Hepatocyte (in vitro differentiated cells): ENCODE results near the gene NBPF1. TPM values are rescaled to one million over a fixed set of nuclear protein-coding genes. Genes with fewer than 3 reads are reported as not detected.
"Not testable (repeated sequence)": the region's sequence is repeated elsewhere in the genome, so short reads cannot be mapped to it uniquely, and the experiment has no call there.

Experiments
- DNase-seq: peaks from one replicate; pipeline ENCODE4 v3.0.0-alpha.2; 2016; ENCODE audit warnings: low spot score
- H2AFZ ChIP-seq: fragments of 200-600 bp; sonication (generic); 2 replicates; pipeline ENCODE4 v1.6.0; 2016; ENCODE audit warnings: antibody characterized with exemption, mild to moderate bottlenecking
- H3K27ac ChIP-seq: fragments of 200-600 bp; sonication (generic); 2 replicates; pipeline ENCODE4 v1.5.1; 2016; ENCODE audit warnings: mild to moderate bottlenecking
- H3K27me3 ChIP-seq: fragments of 200-600 bp; sonication (generic); 2 replicates; pipeline ENCODE4 v1.6.1; 2016
- H3K36me3 ChIP-seq: fragments of 200-600 bp; sonication (generic); replicated peaks from 2 replicates; pipeline ENCODE4 v1.5.1; 2016; ENCODE audit warnings: low read depth; ENCODE audit not compliant: insufficient read depth
- H3K4me1 ChIP-seq: fragments of 200-600 bp; sonication (generic); 2 replicates; pipeline ENCODE4 v1.5.1; 2016; ENCODE audit warnings: mild to moderate bottlenecking, moderate library complexity; ENCODE audit not compliant: insufficient read depth
- H3K4me2 ChIP-seq: fragments of 200-600 bp; sonication (generic); 2 replicates; pipeline ENCODE4 v1.6.0; 2016
- H3K4me3 ChIP-seq: fragments of 200-600 bp; sonication (generic); 2 replicates; pipeline ENCODE4 v1.5.1; 2016; ENCODE audit warnings: mild to moderate bottlenecking
- H3K79me2 ChIP-seq: fragments of 200-600 bp; sonication (generic); 2 replicates; pipeline ENCODE4 v1.6.0; 2017; ENCODE audit warnings: mild to moderate bottlenecking
- H3K9me2 ChIP-seq: fragments of 200-600 bp; sonication (generic); replicated peaks from 2 replicates; pipeline ENCODE4 v1.6.0; 2017; ENCODE audit warnings: mild to moderate bottlenecking; ENCODE audit not compliant: insufficient read depth
- H3K9me3 ChIP-seq: fragments of 200-600 bp; sonication (generic); 2 replicates; pipeline ENCODE4 v1.5.1; 2016; ENCODE audit warnings: low read depth, mild to moderate bottlenecking
- H4K20me1 ChIP-seq: fragments of 200-600 bp; sonication (generic); 2 replicates; pipeline ENCODE4 v1.6.0; 2016; ENCODE audit warnings: mild to moderate bottlenecking; ENCODE audit not compliant: insufficient read depth, poor library complexity, severe bottlenecking
- CTCF ChIP-seq: fragments of 200-600 bp; sonication (generic); IDR thresholded peaks from 2 replicates; pipeline ENCODE4 v1.5.1; 2016; ENCODE audit warnings: antibody characterized with exemption, mild to moderate bottlenecking; ENCODE audit not compliant: poor library complexity
- EZH2 ChIP-seq: fragments of 200-600 bp; sonication (generic); IDR thresholded peaks from 2 replicates; pipeline ENCODE4 v1.6.1; 2016; ENCODE audit warnings: antibody characterized with exemption, mild to moderate bottlenecking, borderline replicate concordance
- EZH2phosphoT487 ChIP-seq: fragments of 200-600 bp; sonication (generic); IDR thresholded peaks from one replicate; pipeline ENCODE4 v1.6.1; 2018; ENCODE audit warnings: antibody characterized with exemption, mild to moderate bottlenecking, low read depth, moderate library complexity; ENCODE audit not compliant: unreplicated experiment, severe bottlenecking
- WGBS: methylation state at CpG from one replicate; pipeline ENCODE4 v1.1.6; 2016; ENCODE audit warnings: low lambda C conversion rate; ENCODE audit errors: missing lambda C conversion rate; 5-methylcytosine and 5-hydroxymethylcytosine counted together
- polyA plus RNA-seq: library from polyadenylated mRNA; unstranded; fragments of >200 nt; fragmentation: Nextera tagmentation; extraction: Ambion mirVana; gene quantifications from 2 replicates; pipeline ENCODE4 v1.2.1, GENCODE V29; 2016
- total RNA-seq: library from RNA; depleted of rRNA; stranded (reverse); fragments of >200 nt; gene quantifications from 2 replicates; pipeline ENCODE4 v1.2.3, GENCODE V29; 2014

The NBPF1 gene
- total and polyA plus RNA-seq, 2 experiments from 2014 or later = 31.7 to 57.1 TPM

DNA sequence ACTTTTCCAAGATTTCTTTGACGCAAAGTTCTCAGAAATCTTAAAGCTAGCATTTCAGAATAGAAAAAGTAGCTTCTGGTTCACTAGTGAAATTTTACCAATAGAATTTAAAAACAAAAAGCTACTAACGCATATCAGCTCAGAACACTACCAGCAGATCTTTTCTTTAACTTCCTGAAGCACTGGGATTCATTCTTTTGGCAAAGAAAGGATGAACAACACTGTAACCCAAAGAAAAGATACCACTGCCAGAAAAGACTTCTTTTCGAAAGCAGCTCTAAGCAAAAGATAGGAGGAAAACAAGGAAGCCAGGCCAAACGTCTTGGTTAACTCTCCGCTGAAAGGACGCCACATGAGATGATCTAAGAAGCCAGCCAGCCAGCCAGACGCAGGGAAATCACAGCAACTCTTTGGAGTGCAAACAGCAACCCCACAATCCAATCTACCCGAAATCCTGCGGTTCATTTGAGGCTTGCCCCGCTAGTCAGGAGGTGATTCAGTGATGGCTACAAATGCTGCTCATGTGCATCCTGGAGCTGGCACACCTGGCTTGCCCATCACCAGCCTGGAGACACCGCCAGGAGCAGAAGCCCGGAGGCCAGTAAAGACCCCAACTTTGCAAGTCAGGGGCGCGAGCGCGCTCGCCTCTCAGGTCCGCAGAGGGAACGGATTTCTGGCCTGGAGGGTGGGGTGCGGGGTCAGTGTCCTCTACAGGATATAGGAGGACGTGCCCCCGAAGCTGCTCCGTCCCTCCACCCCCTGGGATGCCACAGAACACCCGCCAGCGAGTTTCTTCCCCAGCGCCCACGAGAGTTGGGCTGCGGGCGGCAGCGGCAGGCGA, 812 bp downstream of the NBPF1 start:
- H2AFZ ChIP-seq = peak overlapping the region; percentile 83
- TF ChIP-seq EZH2phosphoT487 = no peak
- TF ChIP-seq EZH2 = no peak
- no peak for TF ChIP-seq CTCF
- H3K4me2 ChIP-seq = peak overlapping the region; percentile 82
- no peaks in the 10 kb centered on the region for H3K9me3 ChIP-seq
- peak; percentile 94 for DNase-seq
- H4K20me1 ChIP-seq = peaks cover 12% of the 10 kb centered on the region
- peaks cover 16% of the 10 kb centered on the region for H3K4me1 ChIP-seq
- H3K36me3 ChIP-seq = no peaks in the 10 kb centered on the region
- WGBS = 7% methylated on average over 31 of the region's 31 CpGs
- H3K9me2 ChIP-seq = no peaks in the 10 kb centered on the region
- peak overlapping the region; percentile 69 for H3K27ac ChIP-seq
- no peaks in the 10 kb centered on the region for H3K27me3 ChIP-seq
- peaks cover 46% of the 10 kb centered on the region for H3K79me2 ChIP-seq
- peak overlapping the region; percentile 67 for H3K4me3 ChIP-seq

DNA sequence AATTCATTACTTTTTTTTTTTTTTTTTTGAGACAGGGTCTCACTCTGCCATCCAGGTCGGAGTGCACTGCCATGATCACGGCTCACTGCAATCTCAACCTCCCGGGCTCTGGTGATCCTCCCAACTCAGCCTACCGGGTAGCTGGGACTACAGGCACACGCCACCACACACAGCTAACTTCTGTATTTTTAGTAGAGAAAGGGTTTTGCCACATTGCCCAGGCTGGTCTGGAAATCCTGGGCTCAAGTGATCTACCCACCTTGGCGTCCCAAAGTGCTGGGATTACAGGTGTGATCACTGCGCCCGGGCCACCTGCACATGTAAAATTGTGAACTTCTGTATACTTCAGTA, 1.4 kb downstream of the NBPF1 start:
- peak overlapping the region; percentile 69 for H3K27ac ChIP-seq
- H3K4me3 ChIP-seq = peak overlapping the region; percentile 67
- H3K36me3 ChIP-seq, H3K27me3 ChIP-seq, DNase-seq, H3K9me2 ChIP-seq, H3K9me3 ChIP-seq: not testable (repeated sequence)
- WGBS = 83% methylated on average over 8 of the region's 8 CpGs
- H2AFZ ChIP-seq = peak overlapping the region; percentile 83
- H3K79me2 ChIP-seq = peaks cover 48% of the 10 kb centered on the region
- H3K4me1 ChIP-seq = peaks cover 16% of the 10 kb centered on the region
- H4K20me1 ChIP-seq = peaks cover 12% of the 10 kb centered on the region
- H3K4me2 ChIP-seq = peak overlapping the region; percentile 82

- not testable (repeated sequence) for H3K36me3 ChIP-seq, H3K9me3 ChIP-seq, DNase-seq, H2AFZ ChIP-seq, H3K27ac ChIP-seq, H3K27me3 ChIP-seq, H3K4me3 ChIP-seq, H3K9me2 ChIP-seq
- Histone ChIP-seq H4K20me1 (peaks cover 12% of the 10 kb centered on the region), H3K79me2 (peaks cover 48% of the 10 kb centered on the region), H3K4me2 (peak overlapping the region; percentile 82), H3K4me1 (peaks cover 16% of the 10 kb centered on the region)
- WGBS = 91% methylated on average over 4 of the region's 4 CpGs
Measured at GRCh38 chr1:16611164-16611563, 2.2 kb downstream of the NBPF1 start.

DNA sequence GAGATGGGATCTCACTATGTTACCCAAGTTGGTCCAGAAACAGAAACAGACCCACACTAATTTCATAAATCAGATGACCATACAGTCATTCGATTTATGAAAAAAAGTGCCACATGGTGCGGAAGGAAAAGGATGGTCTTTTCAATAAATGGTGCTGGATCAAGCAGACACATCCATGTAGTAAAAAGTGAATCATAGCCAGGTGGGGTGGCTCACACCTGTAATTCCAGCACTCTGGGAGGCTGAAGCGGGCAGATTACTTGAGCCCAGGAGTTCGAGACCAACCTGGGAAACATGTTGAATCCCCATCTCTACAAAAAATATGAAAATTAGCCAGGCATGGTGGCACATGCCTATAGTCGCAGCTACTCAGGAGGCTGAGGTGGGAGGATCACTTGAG, 2.8 kb downstream of the NBPF1 start:
- not testable (repeated sequence) for H3K27me3 ChIP-seq, H3K4me3 ChIP-seq, H3K9me3 ChIP-seq, DNase-seq, H2AFZ ChIP-seq, H3K36me3 ChIP-seq, H3K4me2 ChIP-seq, H3K27ac ChIP-seq, H3K9me2 ChIP-seq
- Histone ChIP-seq H4K20me1 (peaks cover 12% of the 10 kb centered on the region), H3K4me1 (peaks cover 16% of the 10 kb centered on the region), H3K79me2 (peaks cover 48% of the 10 kb centered on the region)
- 96% methylated on average over 5 of the region's 5 CpGs for WGBS

- 79% methylated on average over 4 of the region's 4 CpGs for WGBS
- not testable (repeated sequence) for H3K36me3 ChIP-seq, H3K27me3 ChIP-seq, DNase-seq, H3K27ac ChIP-seq, H2AFZ ChIP-seq, H3K4me2 ChIP-seq, H3K9me3 ChIP-seq, H3K9me2 ChIP-seq, H3K4me3 ChIP-seq
- H3K4me1 ChIP-seq = peaks cover 21% of the 10 kb centered on the region
- peaks cover 50% of the 10 kb centered on the region for H3K79me2 ChIP-seq
- H4K20me1 ChIP-seq = peaks cover 12% of the 10 kb centered on the region
Measured at GRCh38 chr1:16609761-16610160, 3.6 kb downstream of the NBPF1 start.
